NCI-H1092 (cell line): ENCODE results near the gene ANXA10.
A peak's percentile ranks its signal among the peaks of the same experiment; 100 is the strongest.
"Not testable (repeated sequence)": the region's sequence is repeated elsewhere in the genome, so short reads cannot be mapped to it uniquely, and the experiment has no call there.

Source experiments
- DNase-seq: peaks from one replicate; lab custom pipeline; 2025; lab: John Stamatoyannopoulos, UW

ANXA10 gene

DNA sequence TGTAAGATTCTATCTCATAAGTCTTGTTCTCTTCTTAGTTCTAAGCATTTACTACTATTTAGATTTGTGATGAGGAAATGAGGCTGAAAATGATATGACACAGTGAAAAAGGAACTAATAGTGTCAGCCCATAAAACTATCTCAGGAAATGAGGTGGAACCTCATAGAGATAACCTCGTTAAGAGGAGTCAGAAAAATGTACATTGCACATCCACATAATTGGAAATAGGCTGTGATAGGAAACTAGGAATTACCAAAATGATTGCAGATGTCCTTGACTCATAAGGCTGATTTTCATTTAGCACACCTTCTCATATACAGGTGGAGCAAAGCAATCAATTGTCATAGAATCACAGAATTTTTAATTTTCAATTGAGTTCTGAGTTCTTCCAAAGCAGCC is 26.8 kb downstream of the ANXA10 start:
- no peak for DNase-seq

- no peak for DNase-seq
Observed at GRCh38 chr4:168119890-168120289, 27.6 kb downstream of the ANXA10 start.

- no peak for DNase-seq
Observed at GRCh38 chr4:168120811-168121210, 28.5 kb downstream of the ANXA10 start.

GRCh38 chr4:168124008-168124641 is 31.8 kb downstream of the ANXA10 start:
- no peak for DNase-seq

GRCh38 chr4:168126952-168127351 is 34.6 kb downstream of the ANXA10 start:
- DNase-seq = no peak

DNA sequence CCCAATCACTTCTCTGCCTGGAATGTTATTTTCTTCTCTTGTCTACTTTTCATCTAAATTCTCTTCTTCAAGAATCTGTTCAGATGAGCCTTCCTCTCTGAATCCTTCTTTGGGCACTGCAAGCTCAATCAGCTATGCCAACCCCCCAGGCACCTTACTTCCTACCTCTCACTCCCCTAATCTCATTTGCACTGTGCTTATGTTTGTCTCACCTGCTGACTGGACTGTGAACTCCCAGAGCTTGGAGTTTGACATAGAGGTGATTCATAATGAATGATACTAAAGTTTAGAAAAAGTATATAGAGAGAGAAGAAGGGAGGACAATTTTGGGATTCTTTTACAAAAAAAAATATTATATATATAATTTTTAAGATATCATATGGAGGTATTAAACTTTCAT is 36.3 kb downstream of the ANXA10 start:
- no peak for DNase-seq

DNA sequence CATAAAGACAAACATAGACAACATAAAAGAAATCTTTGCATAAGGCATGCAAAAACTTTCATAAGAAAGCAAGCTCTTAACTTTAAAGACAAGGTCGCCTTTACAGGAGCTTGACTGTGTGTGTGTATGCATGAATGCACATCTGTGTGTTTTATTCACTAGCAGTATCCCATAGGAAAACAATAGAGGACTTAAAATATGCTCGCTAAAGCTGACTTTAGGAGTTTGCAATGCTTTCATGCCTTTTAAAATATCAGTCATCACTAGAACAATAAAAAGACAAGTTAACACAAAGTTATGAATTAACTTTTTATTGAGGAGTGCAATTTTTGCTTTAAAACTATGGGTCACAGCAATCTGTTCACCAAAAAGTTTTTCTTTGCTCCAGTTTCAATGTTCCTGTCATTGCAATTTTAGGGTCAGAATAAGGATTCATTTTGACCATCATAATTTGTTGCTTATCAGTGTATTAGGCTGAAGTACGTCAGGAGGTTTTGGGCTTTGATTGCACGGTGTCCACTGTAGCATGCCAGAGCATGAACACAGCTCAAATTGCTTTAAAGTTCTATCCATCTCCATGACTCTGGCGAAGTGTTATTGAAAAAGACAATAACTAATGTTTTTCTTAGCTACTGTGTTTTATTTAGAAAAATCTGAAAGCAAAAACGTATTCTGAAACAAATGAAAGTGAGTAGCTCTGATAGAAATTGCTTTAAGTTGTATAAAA is 36.9 kb downstream of the ANXA10 start:
- DNase-seq = no peak

DNA sequence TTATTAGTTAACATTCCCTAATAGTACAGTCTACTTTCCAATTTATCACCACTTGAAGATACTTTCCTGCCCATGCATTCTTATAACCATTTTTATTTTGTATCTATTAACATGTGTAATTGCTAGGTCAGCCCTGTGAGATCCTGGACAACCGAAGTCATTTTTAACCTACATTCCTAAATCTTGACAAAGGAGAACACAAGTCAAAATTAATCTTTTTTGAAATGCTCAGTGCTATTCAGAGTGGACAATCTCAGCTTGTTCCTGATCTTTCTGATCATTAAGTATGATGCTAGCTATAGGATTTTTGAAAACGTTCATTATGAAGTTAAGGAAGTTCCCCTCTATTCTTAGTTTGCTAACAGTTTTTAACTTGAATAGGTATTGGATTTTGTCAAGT is 37.5 kb downstream of the ANXA10 start:
- no peak for DNase-seq

GRCh38 chr4:168131196-168131595 is 38.9 kb downstream of the ANXA10 start:
- DNase-seq = no peak

- no peak for DNase-seq
Observed at GRCh38 chr4:168134651-168135050, 42.3 kb downstream of the ANXA10 start.

DNA sequence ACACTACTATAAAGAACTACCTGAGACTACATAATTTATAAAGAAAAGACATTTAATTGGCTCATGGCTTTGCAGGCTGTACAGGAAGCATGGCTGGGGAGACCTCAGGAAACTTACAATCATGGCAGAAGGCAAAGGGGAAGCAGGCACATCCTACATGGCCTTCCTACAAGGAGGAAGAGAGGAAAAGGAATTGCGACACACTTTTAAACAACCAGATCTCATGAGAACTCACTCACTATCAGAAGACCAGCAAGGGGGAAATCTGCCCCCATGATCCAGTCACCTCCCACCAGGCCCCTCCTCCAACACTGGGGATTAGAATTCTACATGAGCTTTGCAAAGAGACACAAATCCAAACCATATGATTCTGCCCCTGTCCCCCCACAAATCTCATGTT is 43.5 kb downstream of the ANXA10 start:
- not testable (repeated sequence) for DNase-seq

- not testable (repeated sequence) for DNase-seq
Observed at GRCh38 chr4:168137695-168138094, 45.4 kb downstream of the ANXA10 start.

DNA sequence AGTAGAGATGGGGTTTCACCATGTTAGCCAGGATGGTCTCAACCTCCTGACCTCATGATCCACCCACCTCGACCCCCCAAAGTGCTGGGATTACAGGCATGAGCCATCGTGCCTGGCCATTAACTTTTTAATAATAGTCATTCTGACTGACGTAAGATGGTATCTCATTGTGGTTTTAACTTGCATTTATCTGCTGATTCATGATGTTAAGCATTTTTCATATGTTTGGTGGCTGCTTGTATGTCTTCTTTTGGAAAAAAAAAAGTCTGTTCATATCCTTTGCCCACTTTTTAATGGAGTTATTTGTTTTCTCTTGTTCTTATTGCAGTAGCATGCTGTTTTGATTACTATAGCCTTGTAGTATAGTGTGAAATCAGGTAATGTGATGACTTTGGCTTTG is 45.8 kb downstream of the ANXA10 start:
- no peak for DNase-seq

GRCh38 chr4:168139336-168139735 is 47.0 kb downstream of the ANXA10 start:
- DNase-seq = no peak

DNA sequence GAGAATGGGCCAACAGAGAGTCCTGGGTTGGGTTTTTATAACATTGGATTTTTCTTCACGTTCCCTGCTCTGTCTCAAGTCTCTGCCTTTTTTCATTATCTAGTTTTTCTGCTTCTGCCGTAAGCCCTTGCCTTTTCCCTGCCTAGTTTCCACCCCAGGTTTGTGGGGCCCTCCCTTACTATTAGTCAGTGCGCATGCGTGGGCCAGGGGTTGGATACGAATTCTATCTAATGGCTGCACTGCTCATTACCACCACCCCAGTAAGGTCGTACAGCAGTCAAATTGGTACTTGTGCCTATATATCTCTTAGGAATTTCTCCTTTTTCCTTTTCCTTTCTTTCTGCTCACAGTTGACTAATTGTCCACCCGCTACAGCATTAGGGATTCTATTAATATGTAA is 49.4 kb downstream of the ANXA10 start:
- no peak for DNase-seq

- no peak for DNase-seq
Observed at GRCh38 chr4:168143601-168144000, 51.3 kb downstream of the ANXA10 start.

DNA sequence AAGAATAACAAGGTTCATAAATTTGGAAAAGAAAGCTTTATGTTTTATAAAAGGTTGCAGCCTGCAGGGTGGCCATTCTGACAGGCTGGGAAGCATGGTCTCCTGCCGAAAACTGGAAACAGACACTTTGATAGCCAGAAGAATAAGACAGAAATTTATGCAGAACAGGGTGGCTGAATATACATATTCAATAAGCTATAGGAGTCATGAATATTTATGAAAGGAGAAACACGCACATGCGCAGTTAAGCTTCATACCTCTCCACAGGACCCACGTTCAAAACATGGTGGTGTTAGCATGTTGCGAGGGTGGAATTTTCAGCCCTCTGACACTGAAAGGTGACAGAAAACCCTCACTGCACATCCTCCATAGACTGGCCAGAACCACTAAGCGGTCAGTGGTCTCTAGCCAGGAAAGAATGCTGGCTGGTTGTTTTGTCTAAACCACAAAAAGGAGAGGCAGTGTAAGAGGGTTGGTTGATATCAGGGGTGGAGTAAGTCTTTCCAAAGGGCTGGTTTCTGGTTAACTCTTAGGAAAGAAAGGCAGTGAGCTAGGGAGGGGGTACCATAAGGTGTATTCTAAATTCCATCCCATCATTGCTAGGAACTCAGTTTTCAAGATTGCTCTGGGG is 58.2 kb downstream of the ANXA10 start:
- no peak for DNase-seq

GRCh38 chr4:168151327-168151726 is 59.0 kb downstream of the ANXA10 start:
- no peak for DNase-seq

GRCh38 chr4:168152837-168153500 is 60.6 kb downstream of the ANXA10 start:
- DNase-seq = no peak

DNA sequence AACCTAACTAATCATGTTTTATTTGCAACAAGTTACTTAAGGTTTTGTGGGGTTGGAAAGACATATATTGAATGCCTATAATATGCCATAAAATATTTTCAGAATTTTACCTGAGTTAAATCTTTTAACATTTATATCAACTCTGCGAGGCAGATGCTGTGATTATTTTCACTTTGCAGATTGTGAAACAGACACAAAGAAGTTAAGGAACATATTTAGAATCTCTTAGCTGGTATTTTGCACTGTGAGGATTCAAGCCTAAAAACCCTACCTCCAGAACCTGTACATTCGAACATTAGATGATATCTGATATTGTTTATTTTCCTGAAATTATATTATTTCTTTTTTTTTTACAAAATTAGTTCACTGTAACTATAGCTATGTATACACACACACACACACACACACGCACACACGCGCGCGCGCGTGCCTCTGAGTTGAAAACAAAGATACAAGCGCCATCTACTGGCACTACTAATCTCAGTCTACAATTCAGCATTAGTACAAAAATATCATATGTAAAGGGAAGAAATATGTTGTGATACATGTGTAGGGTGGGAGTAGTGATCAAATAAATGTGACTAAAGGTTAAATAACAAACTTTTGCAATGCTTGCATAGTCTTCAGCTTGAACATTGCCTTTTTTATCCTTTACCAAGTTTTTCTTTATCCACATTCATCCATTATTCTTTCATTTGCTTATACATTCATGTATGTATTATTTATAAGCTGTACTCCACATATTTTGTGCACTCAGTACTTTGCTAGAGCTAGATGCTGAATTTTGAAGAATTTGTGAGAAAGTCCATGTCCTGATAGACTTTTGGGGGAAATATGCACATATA is 61.5 kb downstream of the ANXA10 start:
- DNase-seq = peak; percentile 58

DNA sequence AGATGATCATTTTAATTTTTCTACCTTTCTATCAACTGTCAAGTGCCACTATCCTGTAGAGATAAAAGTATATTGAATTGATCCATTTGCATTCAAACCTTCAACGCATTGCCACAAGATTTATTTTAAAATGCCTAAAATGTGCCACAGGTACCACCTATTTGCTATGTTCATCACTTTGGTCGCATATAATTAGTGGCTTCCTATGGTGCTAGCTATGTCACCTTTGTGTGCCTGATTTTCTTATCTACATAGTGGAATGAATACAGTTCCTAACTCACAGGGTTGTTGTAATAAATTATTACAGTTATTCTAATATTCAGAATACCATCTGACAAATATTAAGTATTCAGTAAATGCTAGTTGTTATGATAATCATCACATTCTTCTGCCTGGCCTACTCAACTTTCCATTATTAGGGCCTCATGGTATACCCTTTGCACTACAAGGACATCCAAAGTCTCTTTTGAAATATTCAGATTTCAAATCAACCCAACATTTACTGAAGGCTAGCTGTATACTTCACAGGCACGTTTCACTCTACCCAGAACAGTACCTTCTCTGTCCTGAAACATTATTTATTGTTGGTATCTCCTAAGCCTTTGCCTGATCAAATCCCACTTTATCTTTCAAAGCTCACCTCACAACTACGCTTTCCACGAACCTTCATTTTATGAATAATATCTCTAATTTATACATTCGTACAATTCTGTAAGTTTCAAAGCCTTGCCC is 62.4 kb downstream of the ANXA10 start:
- no peak for DNase-seq
